ENCODE measurements around the gene PRX.

Gene PRX

GRCh38 chr19:40453151-40453735 lies 40.1 kb upstream of the PRX start:
- H3K4me1 ChIP-seq (ENCODE audit: control insufficient read depth in 2 of 2, insufficient read depth in 1 of 2, low read depth in 1 of 2, low read length in 2 of 2): no peaks in the 10 kb centered on the region
- no peak overlapping the region for H3K4me2 ChIP-seq (ENCODE audit: insufficient read depth, low read length, poor library complexity, severe bottlenecking)
- no peak for DNase-seq (ENCODE audit: low spot score)
- H3K9me3 ChIP-seq (replicated peaks in 1 of 2; ENCODE audit: control insufficient read depth in 2 of 2, insufficient read depth in 1 of 2, low read depth in 1 of 2, low read length in 2 of 2): no peaks in the 10 kb centered on the region
- H4K91ac ChIP-seq (ENCODE audit: low read depth, low read length, poor library complexity): no peak overlapping the region
- H2BK15ac ChIP-seq (ENCODE audit: low read length): no peak overlapping the region
- no peak overlapping the region for H2AK5ac ChIP-seq (ENCODE audit: low read depth, low read length)
- no peak overlapping the region for H2BK12ac ChIP-seq (ENCODE audit: low read length)
- WGBS, 2 donors (ENCODE audit: extremely low coverage in 2 of 2, insufficient read length in 2 of 2, insufficient replicate concordance in 1 of 2): no CpG with 5 or more reads among the region's 5 CpGs
- H4K8ac ChIP-seq (ENCODE audit: low read depth, low read length): no peak overlapping the region
- H3K14ac ChIP-seq (ENCODE audit: low read length): no peak overlapping the region
- no peak overlapping the region for H2BK5ac ChIP-seq (ENCODE audit: low read length)
- no peaks in the 10 kb centered on the region for H3K79me1 ChIP-seq (ENCODE audit: low read depth, low read length)
- H2AFZ ChIP-seq (ENCODE audit: low read length): no peak overlapping the region
- H3K9ac ChIP-seq (ENCODE audit: low read depth, low read length, poor library complexity): no peak overlapping the region
- no peak overlapping the region for H3K4ac ChIP-seq (ENCODE audit: low read length)
- H3K23ac ChIP-seq (ENCODE audit: low read depth, low read length, poor library complexity): no peak overlapping the region
- H2BK120ac ChIP-seq (ENCODE audit: low read depth, low read length): no peak overlapping the region
- H3K4me3 ChIP-seq (ENCODE audit: low read length in 2 of 2): no peak overlapping the region
- H3K18ac ChIP-seq (ENCODE audit: low read length): no peak overlapping the region
- no peaks in the 10 kb centered on the region for H3K36me3 ChIP-seq (replicated peaks in 1 of 2; ENCODE audit: control insufficient read depth in 2 of 2, insufficient read depth in 2 of 2, low read length in 2 of 2)
- no peaks in the 10 kb centered on the region for H3K27me3 ChIP-seq (ENCODE audit: control insufficient read depth in 3 of 3, insufficient read depth in 3 of 3, low read depth in 1 of 3, low read length in 3 of 3)
- H3K27ac ChIP-seq (replicated peaks; ENCODE audit: low read length): no peak overlapping the region

GRCh38 chr19:40452016-40452415 lies 38.8 kb upstream of the PRX start:
- Histone ChIP-seq H3K4me3 (ENCODE audit: low read length in 2 of 2) (no peak overlapping the region), H2AFZ (ENCODE audit: low read length) (no peak overlapping the region), H4K91ac (ENCODE audit: low read depth, low read length, poor library complexity) (no peak overlapping the region), H3K27ac (replicated peaks; ENCODE audit: low read length) (no peak overlapping the region), H2AK5ac (ENCODE audit: low read depth, low read length) (no peak overlapping the region), H2BK120ac (ENCODE audit: low read depth, low read length) (no peak overlapping the region), H3K36me3 (replicated peaks in 1 of 2; ENCODE audit: control insufficient read depth in 2 of 2, insufficient read depth in 2 of 2, low read length in 2 of 2) (no peaks in the 10 kb centered on the region), H2BK15ac (ENCODE audit: low read length) (no peak overlapping the region), H3K9me3 (replicated peaks in 1 of 2; ENCODE audit: control insufficient read depth in 2 of 2, insufficient read depth in 1 of 2, low read depth in 1 of 2, low read length in 2 of 2) (no peaks in the 10 kb centered on the region), H3K27me3 (ENCODE audit: control insufficient read depth in 3 of 3, insufficient read depth in 3 of 3, low read depth in 1 of 3, low read length in 3 of 3) (no peaks in the 10 kb centered on the region), H3K14ac (ENCODE audit: low read length) (no peak overlapping the region), H3K4ac (ENCODE audit: low read length) (no peak overlapping the region), H3K4me2 (ENCODE audit: insufficient read depth, low read length, poor library complexity, severe bottlenecking) (no peak overlapping the region), H3K18ac (ENCODE audit: low read length) (no peak overlapping the region), H4K8ac (ENCODE audit: low read depth, low read length) (no peak overlapping the region), H2BK12ac (ENCODE audit: low read length) (no peak overlapping the region), H3K4me1 (ENCODE audit: control insufficient read depth in 2 of 2, insufficient read depth in 1 of 2, low read depth in 1 of 2, low read length in 2 of 2) (no peaks in the 10 kb centered on the region), H2BK5ac (ENCODE audit: low read length) (no peak overlapping the region), H3K23ac (ENCODE audit: low read depth, low read length, poor library complexity) (no peak overlapping the region), H3K79me1 (ENCODE audit: low read depth, low read length) (peaks cover 3% of the 10 kb centered on the region), H3K9ac (ENCODE audit: low read depth, low read length, poor library complexity) (no peak overlapping the region)
- no peak for DNase-seq (ENCODE audit: low spot score)
- WGBS, 2 donors (ENCODE audit: extremely low coverage in 2 of 2, insufficient read length in 2 of 2, insufficient replicate concordance in 1 of 2): no CpG with 5 or more reads among the region's 5 CpGs

- WGBS, 2 donors (ENCODE audit: extremely low coverage in 2 of 2, insufficient read length in 2 of 2, insufficient replicate concordance in 1 of 2): no CpG with 5 or more reads among the region's 4 CpGs
- Histone ChIP-seq H3K27ac (replicated peaks; ENCODE audit: low read length) (no peak overlapping the region), H3K79me1 (ENCODE audit: low read depth, low read length) (peaks cover 3% of the 10 kb centered on the region), H2AK5ac (ENCODE audit: low read depth, low read length) (no peak overlapping the region), H3K4ac (ENCODE audit: low read length) (no peak overlapping the region), H3K4me3 (ENCODE audit: low read length in 2 of 2) (no peak overlapping the region), H2BK5ac (ENCODE audit: low read length) (no peak overlapping the region), H3K18ac (ENCODE audit: low read length) (no peak overlapping the region), H3K23ac (ENCODE audit: low read depth, low read length, poor library complexity) (no peak overlapping the region), H2AFZ (ENCODE audit: low read length) (no peak overlapping the region), H4K91ac (ENCODE audit: low read depth, low read length, poor library complexity) (no peak overlapping the region), H3K14ac (ENCODE audit: low read length) (no peak overlapping the region), H3K27me3 (ENCODE audit: control insufficient read depth in 3 of 3, insufficient read depth in 3 of 3, low read depth in 1 of 3, low read length in 3 of 3) (no peaks in the 10 kb centered on the region), H2BK15ac (ENCODE audit: low read length) (no peak overlapping the region), H3K9me3 (replicated peaks in 1 of 2; ENCODE audit: control insufficient read depth in 2 of 2, insufficient read depth in 1 of 2, low read depth in 1 of 2, low read length in 2 of 2) (no peaks in the 10 kb centered on the region), H3K4me1 (ENCODE audit: control insufficient read depth in 2 of 2, insufficient read depth in 1 of 2, low read depth in 1 of 2, low read length in 2 of 2) (peaks cover 8% of the 10 kb centered on the region in 2 donors), H2BK12ac (ENCODE audit: low read length) (no peak overlapping the region), H4K8ac (ENCODE audit: low read depth, low read length) (no peak overlapping the region), H2BK120ac (ENCODE audit: low read depth, low read length) (no peak overlapping the region), H3K36me3 (replicated peaks in 1 of 2; ENCODE audit: control insufficient read depth in 2 of 2, insufficient read depth in 2 of 2, low read length in 2 of 2) (no peaks in the 10 kb centered on the region), H3K9ac (ENCODE audit: low read depth, low read length, poor library complexity) (no peak overlapping the region), H3K4me2 (ENCODE audit: insufficient read depth, low read length, poor library complexity, severe bottlenecking) (no peak overlapping the region)
- DNase-seq (ENCODE audit: low spot score): no peak
Measured at GRCh38 chr19:40450664-40451063, 37.5 kb upstream of the PRX start.

- Histone ChIP-seq H3K18ac (ENCODE audit: low read length) (no peak overlapping the region), H3K23ac (ENCODE audit: low read depth, low read length, poor library complexity) (no peak overlapping the region), H2BK15ac (ENCODE audit: low read length) (no peak overlapping the region), H2AK5ac (ENCODE audit: low read depth, low read length) (no peak overlapping the region), H3K4ac (ENCODE audit: low read length) (no peak overlapping the region), H4K91ac (ENCODE audit: low read depth, low read length, poor library complexity) (no peak overlapping the region), H3K14ac (ENCODE audit: low read length) (no peak overlapping the region), H2BK12ac (ENCODE audit: low read length) (no peak overlapping the region), H3K9ac (ENCODE audit: low read depth, low read length, poor library complexity) (no peak overlapping the region), H4K8ac (ENCODE audit: low read depth, low read length) (no peak overlapping the region), H3K27ac (replicated peaks; ENCODE audit: low read length) (no peak overlapping the region), H2AFZ (ENCODE audit: low read length) (no peak overlapping the region), H3K79me1 (ENCODE audit: low read depth, low read length) (peaks cover 3% of the 10 kb centered on the region), H3K27me3 (ENCODE audit: control insufficient read depth in 3 of 3, insufficient read depth in 3 of 3, low read depth in 1 of 3, low read length in 3 of 3) (no peaks in the 10 kb centered on the region), H3K9me3 (replicated peaks in 1 of 2; ENCODE audit: control insufficient read depth in 2 of 2, insufficient read depth in 1 of 2, low read depth in 1 of 2, low read length in 2 of 2) (no peaks in the 10 kb centered on the region), H3K4me1 (ENCODE audit: control insufficient read depth in 2 of 2, insufficient read depth in 1 of 2, low read depth in 1 of 2, low read length in 2 of 2) (peaks cover 12 to 15% of the 10 kb centered on the region in 2 donors), H3K4me3 (ENCODE audit: low read length in 2 of 2) (no peak overlapping the region), H3K36me3 (replicated peaks in 1 of 2; ENCODE audit: control insufficient read depth in 2 of 2, insufficient read depth in 2 of 2, low read length in 2 of 2) (no peaks in the 10 kb centered on the region), H2BK5ac (ENCODE audit: low read length) (no peak overlapping the region), H2BK120ac (ENCODE audit: low read depth, low read length) (no peak overlapping the region), H3K4me2 (ENCODE audit: insufficient read depth, low read length, poor library complexity, severe bottlenecking) (no peak overlapping the region)
- DNase-seq (ENCODE audit: low spot score): no peak
- no CpG with 5 or more reads among the region's 4 CpGs for WGBS, 2 donors (ENCODE audit: extremely low coverage in 2 of 2, insufficient read length in 2 of 2, insufficient replicate concordance in 1 of 2)
Measured at GRCh38 chr19:40449506-40449905, 36.3 kb upstream of the PRX start.

Data from neuronal stem cell (in vitro differentiated cells).